Measurements from ENCODE around the gene PSMC4.

PSMC4 gene

GRCh38 chr19:39935364-39935661 is 35.7 kb upstream of the PSMC4 start:
- no peaks in the 10 kb centered on the region for H3K9me3 ChIP-seq (ENCODE audit: control insufficient read depth in 2 of 2, low read length in 2 of 2)
- peaks cover 0 to 4% of the 10 kb centered on the region in 2 donors for H3K27me3 ChIP-seq (ENCODE audit: control insufficient read depth in 1 of 2, insufficient read depth in 2 of 2, low read length in 2 of 2)
- no peaks in the 10 kb centered on the region for H3K36me3 ChIP-seq (ENCODE audit: control insufficient read depth in 2 of 2, insufficient read depth in 2 of 2, low read length in 2 of 2)
- no peaks in the 10 kb centered on the region for H3K4me1 ChIP-seq (ENCODE audit: control insufficient read depth, insufficient read depth, low read length)
- H3K9ac ChIP-seq (ENCODE audit: low read length in 2 of 2), result no peak overlapping the region
- no peak overlapping the region for H3K4me3 ChIP-seq (ENCODE audit: low read length in 2 of 2)
- no peak overlapping the region for H3K27ac ChIP-seq (ENCODE audit: low read length)

GRCh38 chr19:39936020-39936419 is 34.9 kb upstream of the PSMC4 start:
- Histone ChIP-seq H3K4me3 (ENCODE audit: low read length in 2 of 2) (no peak overlapping the region), H3K27ac (ENCODE audit: low read length) (no peak overlapping the region), H3K36me3 (ENCODE audit: control insufficient read depth in 2 of 2, insufficient read depth in 2 of 2, low read length in 2 of 2) (no peaks in the 10 kb centered on the region), H3K4me1 (ENCODE audit: control insufficient read depth, insufficient read depth, low read length) (no peaks in the 10 kb centered on the region), H3K9me3 (ENCODE audit: control insufficient read depth in 2 of 2, low read length in 2 of 2) (no peaks in the 10 kb centered on the region), H3K9ac (ENCODE audit: low read length in 2 of 2) (no peak overlapping the region), H3K27me3 (ENCODE audit: control insufficient read depth in 1 of 2, insufficient read depth in 2 of 2, low read length in 2 of 2) (peaks cover 2 to 4% of the 10 kb centered on the region in 2 donors)

- H3K36me3 ChIP-seq (ENCODE audit: control insufficient read depth in 2 of 2, insufficient read depth in 2 of 2, low read length in 2 of 2), result no peaks in the 10 kb centered on the region
- peaks cover 2 to 4% of the 10 kb centered on the region in 2 donors for H3K27me3 ChIP-seq (ENCODE audit: control insufficient read depth in 1 of 2, insufficient read depth in 2 of 2, low read length in 2 of 2)
- no peak overlapping the region for H3K27ac ChIP-seq (ENCODE audit: low read length)
- no peaks in the 10 kb centered on the region for H3K9me3 ChIP-seq (ENCODE audit: control insufficient read depth in 2 of 2, low read length in 2 of 2)
- no peaks in the 10 kb centered on the region for H3K4me1 ChIP-seq (ENCODE audit: control insufficient read depth, insufficient read depth, low read length)
- no peak overlapping the region for H3K4me3 ChIP-seq (ENCODE audit: low read length in 2 of 2)
- H3K9ac ChIP-seq (ENCODE audit: low read length in 2 of 2), result no peak overlapping the region
Measured at GRCh38 chr19:39936622-39937021, 34.3 kb upstream of the PSMC4 start.

GRCh38 chr19:39937094-39937720 is 33.8 kb upstream of the PSMC4 start:
- H3K27me3 ChIP-seq (ENCODE audit: control insufficient read depth in 1 of 2, insufficient read depth in 2 of 2, low read length in 2 of 2), result peaks cover 2 to 4% of the 10 kb centered on the region in 2 donors
- no peaks in the 10 kb centered on the region for H3K4me1 ChIP-seq (ENCODE audit: control insufficient read depth, insufficient read depth, low read length)
- H3K27ac ChIP-seq (ENCODE audit: low read length), result no peak overlapping the region
- no peak overlapping the region for H3K9ac ChIP-seq (ENCODE audit: low read length in 2 of 2)
- no peaks in the 10 kb centered on the region for H3K36me3 ChIP-seq (ENCODE audit: control insufficient read depth in 2 of 2, insufficient read depth in 2 of 2, low read length in 2 of 2)
- no peaks in the 10 kb centered on the region for H3K9me3 ChIP-seq (ENCODE audit: control insufficient read depth in 2 of 2, low read length in 2 of 2)
- H3K4me3 ChIP-seq (ENCODE audit: low read length in 2 of 2), result no peak overlapping the region

GRCh38 chr19:39937787-39938186 is 33.2 kb upstream of the PSMC4 start:
- H3K36me3 ChIP-seq (ENCODE audit: control insufficient read depth in 2 of 2, insufficient read depth in 2 of 2, low read length in 2 of 2), result no peaks in the 10 kb centered on the region
- no peaks in the 10 kb centered on the region for H3K4me1 ChIP-seq (ENCODE audit: control insufficient read depth, insufficient read depth, low read length)
- no peak overlapping the region for H3K27ac ChIP-seq (ENCODE audit: low read length)
- H3K9me3 ChIP-seq (ENCODE audit: control insufficient read depth in 2 of 2, low read length in 2 of 2), result no peaks in the 10 kb centered on the region
- no peak overlapping the region for H3K9ac ChIP-seq (ENCODE audit: low read length in 2 of 2)
- peaks cover 2 to 4% of the 10 kb centered on the region in 2 donors for H3K27me3 ChIP-seq (ENCODE audit: control insufficient read depth in 1 of 2, insufficient read depth in 2 of 2, low read length in 2 of 2)
- no peak overlapping the region for H3K4me3 ChIP-seq (ENCODE audit: low read length in 2 of 2)

- no peaks in the 10 kb centered on the region for H3K4me1 ChIP-seq (ENCODE audit: control insufficient read depth, insufficient read depth, low read length)
- no peak overlapping the region for H3K27ac ChIP-seq (ENCODE audit: low read length)
- no peak overlapping the region for H3K4me3 ChIP-seq (ENCODE audit: low read length in 2 of 2)
- H3K9ac ChIP-seq (ENCODE audit: low read length in 2 of 2), result no peak overlapping the region
- H3K9me3 ChIP-seq (ENCODE audit: control insufficient read depth in 2 of 2, low read length in 2 of 2), result no peaks in the 10 kb centered on the region
- H3K36me3 ChIP-seq (ENCODE audit: control insufficient read depth in 2 of 2, insufficient read depth in 2 of 2, low read length in 2 of 2), result no peaks in the 10 kb centered on the region
- H3K27me3 ChIP-seq (ENCODE audit: control insufficient read depth in 1 of 2, insufficient read depth in 2 of 2, low read length in 2 of 2), result peaks cover 2 to 4% of the 10 kb centered on the region in 2 donors
Measured at GRCh38 chr19:39939556-39939955, 31.4 kb upstream of the PSMC4 start.

GRCh38 chr19:39940221-39940833 is 30.6 kb upstream of the PSMC4 start:
- Histone ChIP-seq H3K27me3 (ENCODE audit: control insufficient read depth in 1 of 2, insufficient read depth in 2 of 2, low read length in 2 of 2) (peaks cover 2 to 4% of the 10 kb centered on the region in 2 donors), H3K27ac (ENCODE audit: low read length) (no peak overlapping the region), H3K4me3 (ENCODE audit: low read length in 2 of 2) (no peak overlapping the region), H3K36me3 (ENCODE audit: control insufficient read depth in 2 of 2, insufficient read depth in 2 of 2, low read length in 2 of 2) (no peaks in the 10 kb centered on the region), H3K4me1 (ENCODE audit: control insufficient read depth, insufficient read depth, low read length) (no peaks in the 10 kb centered on the region), H3K9me3 (ENCODE audit: control insufficient read depth in 2 of 2, low read length in 2 of 2) (no peaks in the 10 kb centered on the region), H3K9ac (ENCODE audit: low read length in 2 of 2) (no peak overlapping the region)

- no peak overlapping the region for H3K4me3 ChIP-seq (ENCODE audit: low read length in 2 of 2)
- H3K9me3 ChIP-seq (ENCODE audit: control insufficient read depth in 2 of 2, low read length in 2 of 2), result no peaks in the 10 kb centered on the region
- H3K4me1 ChIP-seq (ENCODE audit: control insufficient read depth, insufficient read depth, low read length), result no peaks in the 10 kb centered on the region
- no peaks in the 10 kb centered on the region for H3K36me3 ChIP-seq (ENCODE audit: control insufficient read depth in 2 of 2, insufficient read depth in 2 of 2, low read length in 2 of 2)
- peaks cover 0 to 2% of the 10 kb centered on the region in 2 donors for H3K27me3 ChIP-seq (ENCODE audit: control insufficient read depth in 1 of 2, insufficient read depth in 2 of 2, low read length in 2 of 2)
- H3K9ac ChIP-seq (ENCODE audit: low read length in 2 of 2), result no peak overlapping the region
- no peak overlapping the region for H3K27ac ChIP-seq (ENCODE audit: low read length)
Measured at GRCh38 chr19:39941151-39941550, 29.8 kb upstream of the PSMC4 start.

GRCh38 chr19:39941615-39942365 is 29.2 kb upstream of the PSMC4 start:
- H3K36me3 ChIP-seq (ENCODE audit: control insufficient read depth in 2 of 2, insufficient read depth in 2 of 2, low read length in 2 of 2), result no peaks in the 10 kb centered on the region
- H3K27ac ChIP-seq (ENCODE audit: low read length), result no peak overlapping the region
- H3K4me3 ChIP-seq (ENCODE audit: low read length in 2 of 2), result no peak overlapping the region
- no peaks in the 10 kb centered on the region for H3K4me1 ChIP-seq (ENCODE audit: control insufficient read depth, insufficient read depth, low read length)
- no peak overlapping the region for H3K9ac ChIP-seq (ENCODE audit: low read length in 2 of 2)
- no peaks in the 10 kb centered on the region for H3K9me3 ChIP-seq (ENCODE audit: control insufficient read depth in 2 of 2, low read length in 2 of 2)
- H3K27me3 ChIP-seq (ENCODE audit: control insufficient read depth in 1 of 2, insufficient read depth in 2 of 2, low read length in 2 of 2), result peaks cover 0 to 2% of the 10 kb centered on the region in 2 donors

GRCh38 chr19:39942366-39942730 is 28.6 kb upstream of the PSMC4 start:
- Histone ChIP-seq H3K27ac (ENCODE audit: low read length) (no peak overlapping the region), H3K27me3 (ENCODE audit: control insufficient read depth in 1 of 2, insufficient read depth in 2 of 2, low read length in 2 of 2) (peaks cover 0 to 2% of the 10 kb centered on the region in 2 donors), H3K9ac (ENCODE audit: low read length in 2 of 2) (no peak overlapping the region), H3K9me3 (ENCODE audit: control insufficient read depth in 2 of 2, low read length in 2 of 2) (no peaks in the 10 kb centered on the region), H3K36me3 (ENCODE audit: control insufficient read depth in 2 of 2, insufficient read depth in 2 of 2, low read length in 2 of 2) (no peaks in the 10 kb centered on the region), H3K4me1 (ENCODE audit: control insufficient read depth, insufficient read depth, low read length) (no peaks in the 10 kb centered on the region), H3K4me3 (ENCODE audit: low read length in 2 of 2) (no peak overlapping the region)

GRCh38 chr19:39943586-39943985 is 27.4 kb upstream of the PSMC4 start:
- Histone ChIP-seq H3K27ac (ENCODE audit: low read length) (no peak overlapping the region), H3K36me3 (ENCODE audit: control insufficient read depth in 2 of 2, insufficient read depth in 2 of 2, low read length in 2 of 2) (no peaks in the 10 kb centered on the region), H3K27me3 (ENCODE audit: control insufficient read depth in 1 of 2, insufficient read depth in 2 of 2, low read length in 2 of 2) (peaks cover 0 to 2% of the 10 kb centered on the region in 2 donors), H3K9me3 (ENCODE audit: control insufficient read depth in 2 of 2, low read length in 2 of 2) (no peaks in the 10 kb centered on the region), H3K4me3 (ENCODE audit: low read length in 2 of 2) (no peak overlapping the region), H3K9ac (ENCODE audit: low read length in 2 of 2) (no peak overlapping the region), H3K4me1 (ENCODE audit: control insufficient read depth, insufficient read depth, low read length) (no peaks in the 10 kb centered on the region)
